OCI-LY7 (cell line): Measurements from ENCODE around the gene KIAA0040. TPM values are rescaled to one million over a fixed set of nuclear protein-coding genes. Genes with fewer than 3 reads are reported as not detected.
A peak's percentile ranks its signal among the peaks of the same experiment; 100 is the strongest.

Experiments
- BruUV-seq: library from RNA; stranded (reverse); fragments of 400-500 nt; replicated peaks from 2 replicates; lab custom pipeline; 2021; lab: Mats Ljungman, UMichigan
- CTCF ChIA-PET: fragments of 300-600 bp; sonication (Branson Sonifier 250); formaldehyde crosslinking; loops from one replicate; lab custom pipeline; 2022; ENCODE audit warnings: antibody characterized with exemption; ENCODE audit not compliant: unreplicated experiment; lab: Charles Lee
- POLR2A ChIA-PET: fragments of 300-600 bp; sonication (Branson Sonifier 250); formaldehyde crosslinking; loops from one replicate; lab custom pipeline; 2022; ENCODE audit warnings: antibody characterized with exemption; lab: Charles Lee
- DNase-seq: peaks from one replicate; pipeline ENCODE4 v3.0.0-alpha.2; 2015; ENCODE audit warnings: low spot score
- H2AFZ ChIP-seq: fragments of 200-600 bp; sonication (generic), shearing (Covaris generic); 2 replicates; pipeline ENCODE4 v1.6.1; 2014; ENCODE audit warnings: mild to moderate bottlenecking, antibody characterized with exemption, low read length, moderate library complexity
- H3K27ac ChIP-seq: fragments of 200-600 bp; sonication (generic); 2 replicates; pipeline ENCODE4 v1.5.1; 2014; ENCODE audit warnings: mixed run types, low read depth, mild to moderate bottlenecking, moderate library complexity, low read length, inconsistent platforms; ENCODE audit not compliant: poor library complexity, severe bottlenecking
- H3K36me3 ChIP-seq: fragments of 200-600 bp; sonication (generic); 2 replicates; pipeline ENCODE4 v1.6.1; 2014; ENCODE audit warnings: mild to moderate bottlenecking, antibody characterized with exemption, low read length, moderate library complexity, mixed read lengths; ENCODE audit not compliant: insufficient read depth
- H3K4me1 ChIP-seq: fragments of 200-600 bp; sonication (generic); 2 replicates; pipeline ENCODE4 v1.5.1; 2014; ENCODE audit warnings: mild to moderate bottlenecking, low read length; ENCODE audit not compliant: insufficient read depth, poor library complexity, severe bottlenecking
- H3K4me2 ChIP-seq: fragments of 200-600 bp; sonication (generic); 2 replicates; pipeline ENCODE4 v1.6.1; 2014; ENCODE audit warnings: mild to moderate bottlenecking, low read length
- H3K4me3 ChIP-seq: fragments of 200-600 bp; sonication (generic); 2 replicates; pipeline ENCODE4 v1.5.1; 2014; ENCODE audit warnings: mild to moderate bottlenecking, low read depth, low read length; ENCODE audit not compliant: poor library complexity, severe bottlenecking
- H3K79me2 ChIP-seq: fragments of 200-600 bp; sonication (generic); 2 replicates; pipeline ENCODE4 v1.6.1; 2016; ENCODE audit warnings: low read depth, mild to moderate bottlenecking, low read length, moderate library complexity, mixed read lengths; ENCODE audit not compliant: insufficient read depth
- H3K9me2 ChIP-seq: fragments of 200-600 bp; sonication (generic); 2 replicates; pipeline ENCODE4 v1.6.1; 2016; ENCODE audit warnings: mild to moderate bottlenecking, low read length, mixed read lengths; ENCODE audit not compliant: insufficient read depth
- H3K9me3 ChIP-seq: fragments of 200-600 bp; sonication (generic); 2 replicates; pipeline ENCODE4 v1.6.1; 2014; ENCODE audit warnings: mild to moderate bottlenecking, mixed run types, low read length, mixed read lengths
- H4K20me1 ChIP-seq: fragments of 200-600 bp; sonication (generic); 2 replicates; pipeline ENCODE4 v1.6.1; 2014; ENCODE audit warnings: mild to moderate bottlenecking, antibody characterized with exemption, low read length, moderate library complexity, mixed read lengths; ENCODE audit not compliant: insufficient read depth
- EZH2phosphoT487 ChIP-seq: fragments of 200-600 bp; sonication (generic); IDR thresholded peaks from 2 replicates; pipeline ENCODE4 v1.6.1; 2018; ENCODE audit warnings: low read depth, borderline replicate concordance, mild to moderate bottlenecking, mixed run types, antibody characterized with exemption, low read length, moderate library complexity, mixed read lengths
- intact Hi-C: fragments of 100-400 bp; cut with micrococcal nuclease; formaldehyde crosslinking; loops from one replicate; pipeline ENCODE4 v1.10.0; 2022; ENCODE audit not compliant: unreplicated experiment
- total RNA-seq, 2 experiments: library from RNA; depleted of rRNA in 1 of 2; stranded (reverse); fragments of >200 nt in 1 of 2; shearing (Covaris generic) in 1 of 2; gene quantifications; 2 replicates each; pipeline ENCODE4 v1.2.3, GENCODE V29; 2014 to 2022
- TF ChIP-seq, protein P1 (sequence below): fragments of 200-600 bp; sonication (generic); conservative IDR thresholded peaks from 2 replicates; pipeline ENCODE4 v1.5.1; 2014; ENCODE audit warnings: mild to moderate bottlenecking, antibody characterized with exemption, low read length, moderate library complexity, mixed read lengths

KIAA0040 gene
- total RNA-seq, 2 experiments from 2014 or later, result 50.2 to 54.7 TPM

DNA sequence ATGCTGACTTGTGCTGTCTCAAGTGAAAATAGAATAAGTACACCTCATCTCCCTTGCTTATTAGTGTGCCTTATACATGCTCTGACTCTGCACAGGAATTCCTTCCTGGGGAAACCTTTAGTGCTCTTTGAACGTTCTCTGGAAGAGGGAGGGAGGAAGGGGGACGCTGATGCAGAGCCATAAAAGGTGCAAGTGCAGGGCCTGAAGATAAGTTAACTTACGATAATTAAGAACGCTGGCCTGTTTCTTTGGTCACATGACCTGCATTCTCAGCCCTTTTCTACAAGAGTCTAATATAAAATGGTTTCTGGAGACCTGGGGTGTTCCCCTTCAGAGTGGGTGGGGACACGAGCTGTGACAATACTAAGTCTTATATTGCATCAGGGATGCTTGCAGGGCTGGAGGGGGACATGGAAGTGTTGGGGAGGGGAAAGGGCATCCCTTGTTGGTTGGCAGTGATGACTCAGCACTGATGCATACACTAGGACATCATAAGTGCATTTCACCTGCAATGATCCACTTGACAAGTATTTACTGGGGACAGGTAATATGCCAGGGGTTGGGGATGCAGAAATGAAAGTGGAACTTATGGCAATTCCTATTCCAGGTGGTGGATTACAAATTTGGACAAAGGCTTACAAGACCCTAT is 26.3 kb upstream of the KIAA0040 start:
- H3K36me3 ChIP-seq, result no peaks in the 10 kb centered on the region; the same call in 1 of the 2 replicates
- no peak for DNase-seq
- peaks cover 84% of the 10 kb centered on the region for H3K4me1 ChIP-seq
- no peaks in the 10 kb centered on the region for H4K20me1 ChIP-seq
- CTCF ChIA-PET, result no interaction called here
- H3K27ac ChIP-seq, result peak overlapping the region; percentile 56
- no peak for TF ChIP-seq EZH2phosphoT487
- TF ChIP-seq, protein P1, sequence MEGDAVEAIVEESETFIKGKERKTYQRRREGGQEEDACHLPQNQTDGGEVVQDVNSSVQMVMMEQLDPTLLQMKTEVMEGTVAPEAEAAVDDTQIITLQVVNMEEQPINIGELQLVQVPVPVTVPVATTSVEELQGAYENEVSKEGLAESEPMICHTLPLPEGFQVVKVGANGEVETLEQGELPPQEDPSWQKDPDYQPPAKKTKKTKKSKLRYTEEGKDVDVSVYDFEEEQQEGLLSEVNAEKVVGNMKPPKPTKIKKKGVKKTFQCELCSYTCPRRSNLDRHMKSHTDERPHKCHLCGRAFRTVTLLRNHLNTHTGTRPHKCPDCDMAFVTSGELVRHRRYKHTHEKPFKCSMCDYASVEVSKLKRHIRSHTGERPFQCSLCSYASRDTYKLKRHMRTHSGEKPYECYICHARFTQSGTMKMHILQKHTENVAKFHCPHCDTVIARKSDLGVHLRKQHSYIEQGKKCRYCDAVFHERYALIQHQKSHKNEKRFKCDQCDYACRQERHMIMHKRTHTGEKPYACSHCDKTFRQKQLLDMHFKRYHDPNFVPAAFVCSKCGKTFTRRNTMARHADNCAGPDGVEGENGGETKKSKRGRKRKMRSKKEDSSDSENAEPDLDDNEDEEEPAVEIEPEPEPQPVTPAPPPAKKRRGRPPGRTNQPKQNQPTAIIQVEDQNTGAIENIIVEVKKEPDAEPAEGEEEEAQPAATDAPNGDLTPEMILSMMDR, result no peak
- H2AFZ ChIP-seq, result peak overlapping the region; percentile 83
- H3K79me2 ChIP-seq, result no peaks in the 10 kb centered on the region
- H3K9me3 ChIP-seq, result peaks cover 6% of the 10 kb centered on the region; the same call in 1 of the 2 replicates
- BruUV-seq, result no TSS peak
- H3K4me3 ChIP-seq, result peak overlapping the region; percentile 24
- H3K4me2 ChIP-seq, result peak overlapping the region; percentile 64
- POLR2A ChIA-PET, result interaction anchor here (1.1 to 5.1 kb wide), 5 partner anchors 10 to 32 kb away, joined by 3 to 33 read pairs (median 4); no protein-coding TSS in a partner anchor
- no peaks in the 10 kb centered on the region for H3K9me2 ChIP-seq
- intact Hi-C loops, result no loop called here

DNA sequence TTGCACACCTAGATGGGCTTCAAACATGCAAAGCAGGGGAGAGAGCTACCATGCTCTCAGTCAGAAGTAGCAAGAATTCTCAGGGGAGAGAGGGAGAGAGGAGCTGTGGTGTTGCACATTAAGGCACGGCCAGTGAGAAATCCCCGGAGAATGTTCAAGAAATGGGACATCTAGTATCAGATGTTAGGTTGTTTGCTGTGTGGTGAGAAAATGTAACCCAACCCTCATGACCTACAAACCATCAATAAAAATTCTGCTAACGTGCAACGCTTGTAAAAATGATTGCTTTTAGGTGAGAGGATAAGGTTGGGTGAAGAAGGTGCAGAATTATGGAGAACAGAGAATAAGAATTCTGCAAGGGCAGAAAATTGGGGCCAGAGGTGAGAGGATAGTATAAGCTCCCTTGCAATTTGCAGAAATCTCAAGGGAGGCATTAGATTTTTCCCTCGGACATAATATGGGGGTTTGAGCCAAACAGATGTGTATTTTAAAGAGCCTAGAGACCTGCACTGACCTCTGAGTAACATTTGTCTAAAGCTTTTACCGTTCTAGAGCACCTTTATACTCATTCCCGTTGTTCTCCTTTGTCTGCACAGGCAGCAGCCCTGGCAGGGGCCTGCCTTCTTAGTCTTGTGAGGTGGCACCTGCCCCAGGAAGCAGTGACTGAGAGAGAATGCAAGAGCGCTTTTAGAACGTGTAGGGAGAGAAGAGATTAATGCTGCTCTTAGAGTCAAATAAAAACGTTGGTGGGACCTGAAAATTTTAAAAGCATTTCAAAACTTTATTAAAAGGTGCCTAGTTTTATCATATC is 25.4 kb upstream of the KIAA0040 start:
- H3K79me2 ChIP-seq, result no peaks in the 10 kb centered on the region
- no peaks in the 10 kb centered on the region; the same call in 1 of the 2 replicates for H3K36me3 ChIP-seq
- ChIA-PET POLR2A (interaction anchor here (1.1 to 5.1 kb wide), 9 partner anchors 8 to 90 kb away, joined by 3 to 42 read pairs (median 6); partner anchors contain the start of gene KIAA0040), CTCF (interaction anchor here (1.0 to 1.2 kb wide), 4 partner anchors 14 to 91 kb away, joined by 3 to 7 read pairs (median 4); no protein-coding TSS in a partner anchor)
- H2AFZ ChIP-seq, result peak overlapping the region; percentile 83
- no peaks in the 10 kb centered on the region for H4K20me1 ChIP-seq
- H3K9me2 ChIP-seq, result no peaks in the 10 kb centered on the region
- intact Hi-C loops, result no loop called here
- TF ChIP-seq EZH2phosphoT487, result no peak
- TF ChIP-seq, protein P1, result no peak
- peak; percentile 72 for DNase-seq
- H3K4me2 ChIP-seq, result peak overlapping the region; percentile 64
- H3K4me1 ChIP-seq, result peaks cover 75% of the 10 kb centered on the region
- peaks cover 15% of the 10 kb centered on the region; the same call in 1 of the 2 replicates for H3K9me3 ChIP-seq
- BruUV-seq, result no TSS peak
- H3K4me3 ChIP-seq, result peak overlapping the region; percentile 24
- H3K27ac ChIP-seq, result peak overlapping the region; percentile 56
